ENCODE data around the gene KRTAP10-7. TPM values are rescaled to one million over a fixed set of nuclear protein-coding genes. Genes with fewer than 3 reads are reported as not detected.

KRTAP10-7 gene
- total and polyA plus RNA-seq, 2 experiments from 2014 or later, result not detected

DNA sequence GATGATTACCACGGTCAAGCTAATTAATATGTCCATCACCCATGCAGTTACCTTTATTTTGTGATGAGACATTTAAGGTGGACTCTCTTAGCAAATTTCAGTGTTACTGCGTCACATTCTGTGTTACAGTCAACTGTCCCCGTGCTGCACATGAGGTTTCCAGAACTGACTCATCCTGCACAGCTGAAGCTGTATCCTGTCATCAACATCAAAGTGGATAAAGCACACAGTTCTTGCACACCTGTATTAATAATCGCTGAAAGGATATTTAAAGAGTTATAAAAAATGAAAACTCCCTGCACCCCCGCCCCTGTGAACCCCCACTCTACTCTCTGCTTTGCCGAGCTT is 16.6 kb upstream of the KRTAP10-7 start:
- H3K4me3 Mint-ChIP-seq, result no peak overlapping the region

More for the DNA sequence above, 16.6 kb upstream of the KRTAP10-7 start:
- no peak overlapping the region for H3K4me2 ChIP-seq
- H3K36me3 Mint-ChIP-seq (ENCODE audit: low read depth), result no peaks in the 10 kb centered on the region
- H3K27me3 ChIP-seq (ENCODE audit: insufficient read depth), result no peaks in the 10 kb centered on the region
- no peaks in the 10 kb centered on the region for H3K4me1 ChIP-seq (ENCODE audit: insufficient read depth)
- H3K36me3 ChIP-seq (ENCODE audit: insufficient read depth), result no peaks in the 10 kb centered on the region
- ATAC-seq (no peak), DNase-seq (ENCODE audit: low spot score) (no peak)
- H3K27ac Mint-ChIP-seq, result no peak overlapping the region
- no peak overlapping the region for H3K27ac ChIP-seq (ENCODE audit: low read depth)
- no peaks in the 10 kb centered on the region for H3F3A ChIP-seq (replicated peaks; ENCODE audit: low read depth)
- H4K20me1 ChIP-seq (replicated peaks; ENCODE audit: insufficient read depth), result no peaks in the 10 kb centered on the region
- no peak overlapping the region for H3K4me3 ChIP-seq
- peaks cover 9% of the 10 kb centered on the region for H3K27me3 Mint-ChIP-seq (ENCODE audit: insufficient read depth, low read depth, poor library complexity)
- peaks cover 7% of the 10 kb centered on the region for H3K4me1 Mint-ChIP-seq
- no peaks in the 10 kb centered on the region for H3K79me2 ChIP-seq (replicated peaks; ENCODE audit: insufficient read depth)
- no peaks in the 10 kb centered on the region for H3K9me2 ChIP-seq (ENCODE audit: insufficient read depth)
- no peak overlapping the region for H2AFZ ChIP-seq
- no peak for TF ChIP-seq JUNB (IDR thresholded peaks at IDR 0.05; ENCODE audit: unreplicated experiment)
- TF ChIP-seq ZNF114 (CRISPR knock-in tag; IDR thresholded peaks at IDR 0.05), result no peak
- TF ChIP-seq EZH2 (IDR thresholded peaks at IDR 0.05; ENCODE audit: low read depth, unreplicated experiment), result no peak
- no peak for TF ChIP-seq CREB1 (CRISPR knock-in tag; IDR thresholded peaks at IDR 0.05; ENCODE audit: low read depth)
- TF ChIP-seq STAT1 (IDR thresholded peaks at IDR 0.05; ENCODE audit: unreplicated experiment), result no peak
- no peak for TF ChIP-seq EZH2phosphoT487 (IDR thresholded peaks at IDR 0.05; ENCODE audit: unreplicated experiment)
- TF ChIP-seq ZNF331 (CRISPR knock-in tag; IDR thresholded peaks at IDR 0.05; ENCODE audit: low read depth), result no peak
- TF ChIP-seq, protein P1, sequence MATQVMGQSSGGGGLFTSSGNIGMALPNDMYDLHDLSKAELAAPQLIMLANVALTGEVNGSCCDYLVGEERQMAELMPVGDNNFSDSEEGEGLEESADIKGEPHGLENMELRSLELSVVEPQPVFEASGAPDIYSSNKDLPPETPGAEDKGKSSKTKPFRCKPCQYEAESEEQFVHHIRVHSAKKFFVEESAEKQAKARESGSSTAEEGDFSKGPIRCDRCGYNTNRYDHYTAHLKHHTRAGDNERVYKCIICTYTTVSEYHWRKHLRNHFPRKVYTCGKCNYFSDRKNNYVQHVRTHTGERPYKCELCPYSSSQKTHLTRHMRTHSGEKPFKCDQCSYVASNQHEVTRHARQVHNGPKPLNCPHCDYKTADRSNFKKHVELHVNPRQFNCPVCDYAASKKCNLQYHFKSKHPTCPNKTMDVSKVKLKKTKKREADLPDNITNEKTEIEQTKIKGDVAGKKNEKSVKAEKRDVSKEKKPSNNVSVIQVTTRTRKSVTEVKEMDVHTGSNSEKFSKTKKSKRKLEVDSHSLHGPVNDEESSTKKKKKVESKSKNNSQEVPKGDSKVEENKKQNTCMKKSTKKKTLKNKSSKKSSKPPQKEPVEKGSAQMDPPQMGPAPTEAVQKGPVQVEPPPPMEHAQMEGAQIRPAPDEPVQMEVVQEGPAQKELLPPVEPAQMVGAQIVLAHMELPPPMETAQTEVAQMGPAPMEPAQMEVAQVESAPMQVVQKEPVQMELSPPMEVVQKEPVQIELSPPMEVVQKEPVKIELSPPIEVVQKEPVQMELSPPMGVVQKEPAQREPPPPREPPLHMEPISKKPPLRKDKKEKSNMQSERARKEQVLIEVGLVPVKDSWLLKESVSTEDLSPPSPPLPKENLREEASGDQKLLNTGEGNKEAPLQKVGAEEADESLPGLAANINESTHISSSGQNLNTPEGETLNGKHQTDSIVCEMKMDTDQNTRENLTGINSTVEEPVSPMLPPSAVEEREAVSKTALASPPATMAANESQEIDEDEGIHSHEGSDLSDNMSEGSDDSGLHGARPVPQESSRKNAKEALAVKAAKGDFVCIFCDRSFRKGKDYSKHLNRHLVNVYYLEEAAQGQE (IDR thresholded peaks at IDR 0.05; ENCODE audit: unreplicated experiment), result no peak
- no peak for TF ChIP-seq POLR2AphosphoS5 (IDR thresholded peaks at IDR 0.05; ENCODE audit: low read depth)
- TF ChIP-seq, protein P2, sequence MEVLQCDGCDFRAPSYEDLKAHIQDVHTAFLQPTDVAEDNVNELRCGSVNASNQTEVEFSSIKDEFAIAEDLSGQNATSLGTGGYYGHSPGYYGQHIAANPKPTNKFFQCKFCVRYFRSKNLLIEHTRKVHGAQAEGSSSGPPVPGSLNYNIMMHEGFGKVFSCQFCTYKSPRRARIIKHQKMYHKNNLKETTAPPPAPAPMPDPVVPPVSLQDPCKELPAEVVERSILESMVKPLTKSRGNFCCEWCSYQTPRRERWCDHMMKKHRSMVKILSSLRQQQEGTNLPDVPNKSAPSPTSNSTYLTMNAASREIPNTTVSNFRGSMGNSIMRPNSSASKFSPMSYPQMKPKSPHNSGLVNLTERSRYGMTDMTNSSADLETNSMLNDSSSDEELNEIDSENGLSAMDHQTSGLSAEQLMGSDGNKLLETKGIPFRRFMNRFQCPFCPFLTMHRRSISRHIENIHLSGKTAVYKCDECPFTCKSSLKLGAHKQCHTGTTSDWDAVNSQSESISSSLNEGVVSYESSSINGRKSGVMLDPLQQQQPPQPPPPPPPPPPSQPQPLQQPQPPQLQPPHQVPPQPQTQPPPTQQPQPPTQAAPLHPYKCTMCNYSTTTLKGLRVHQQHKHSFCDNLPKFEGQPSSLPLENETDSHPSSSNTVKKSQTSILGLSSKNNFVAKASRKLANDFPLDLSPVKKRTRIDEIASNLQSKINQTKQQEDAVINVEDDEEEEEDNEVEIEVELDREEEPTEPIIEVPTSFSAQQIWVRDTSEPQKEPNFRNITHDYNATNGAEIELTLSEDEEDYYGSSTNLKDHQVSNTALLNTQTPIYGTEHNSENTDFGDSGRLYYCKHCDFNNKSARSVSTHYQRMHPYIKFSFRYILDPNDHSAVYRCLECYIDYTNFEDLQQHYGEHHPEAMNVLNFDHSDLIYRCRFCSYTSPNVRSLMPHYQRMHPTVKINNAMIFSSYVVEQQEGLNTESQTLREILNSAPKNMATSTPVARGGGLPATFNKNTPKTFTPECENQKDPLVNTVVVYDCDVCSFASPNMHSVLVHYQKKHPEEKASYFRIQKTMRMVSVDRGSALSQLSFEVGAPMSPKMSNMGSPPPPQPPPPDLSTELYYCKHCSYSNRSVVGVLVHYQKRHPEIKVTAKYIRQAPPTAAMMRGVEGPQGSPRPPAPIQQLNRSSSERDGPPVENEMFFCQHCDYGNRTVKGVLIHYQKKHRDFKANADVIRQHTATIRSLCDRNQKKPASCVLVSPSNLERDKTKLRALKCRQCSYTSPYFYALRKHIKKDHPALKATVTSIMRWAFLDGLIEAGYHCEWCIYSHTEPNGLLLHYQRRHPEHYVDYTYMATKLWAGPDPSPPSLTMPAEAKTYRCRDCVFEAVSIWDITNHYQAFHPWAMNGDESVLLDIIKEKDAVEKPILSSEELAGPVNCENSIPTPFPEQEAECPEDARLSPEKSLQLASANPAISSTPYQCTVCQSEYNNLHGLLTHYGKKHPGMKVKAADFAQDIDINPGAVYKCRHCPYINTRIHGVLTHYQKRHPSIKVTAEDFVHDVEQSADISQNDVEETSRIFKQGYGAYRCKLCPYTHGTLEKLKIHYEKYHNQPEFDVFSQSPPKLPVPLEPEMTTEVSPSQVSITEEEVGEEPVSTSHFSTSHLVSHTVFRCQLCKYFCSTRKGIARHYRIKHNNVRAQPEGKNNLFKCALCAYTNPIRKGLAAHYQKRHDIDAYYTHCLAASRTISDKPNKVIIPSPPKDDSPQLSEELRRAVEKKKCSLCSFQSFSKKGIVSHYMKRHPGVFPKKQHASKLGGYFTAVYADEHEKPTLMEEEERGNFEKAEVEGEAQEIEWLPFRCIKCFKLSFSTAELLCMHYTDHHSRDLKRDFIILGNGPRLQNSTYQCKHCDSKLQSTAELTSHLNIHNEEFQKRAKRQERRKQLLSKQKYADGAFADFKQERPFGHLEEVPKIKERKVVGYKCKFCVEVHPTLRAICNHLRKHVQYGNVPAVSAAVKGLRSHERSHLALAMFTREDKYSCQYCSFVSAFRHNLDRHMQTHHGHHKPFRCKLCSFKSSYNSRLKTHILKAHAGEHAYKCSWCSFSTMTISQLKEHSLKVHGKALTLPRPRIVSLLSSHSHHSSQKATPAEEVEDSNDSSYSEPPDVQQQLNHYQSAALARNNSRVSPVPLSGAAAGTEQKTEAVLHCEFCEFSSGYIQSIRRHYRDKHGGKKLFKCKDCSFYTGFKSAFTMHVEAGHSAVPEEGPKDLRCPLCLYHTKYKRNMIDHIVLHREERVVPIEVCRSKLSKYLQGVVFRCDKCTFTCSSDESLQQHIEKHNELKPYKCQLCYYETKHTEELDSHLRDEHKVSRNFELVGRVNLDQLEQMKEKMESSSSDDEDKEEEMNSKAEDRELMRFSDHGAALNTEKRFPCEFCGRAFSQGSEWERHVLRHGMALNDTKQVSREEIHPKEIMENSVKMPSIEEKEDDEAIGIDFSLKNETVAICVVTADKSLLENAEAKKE (CRISPR knock-in tag; IDR thresholded peaks at IDR 0.05), result no peak
- TF ChIP-seq NANOG (IDR thresholded peaks at IDR 0.05; ENCODE audit: borderline replicate concordance), result no peak
- TF ChIP-seq, protein P3, sequence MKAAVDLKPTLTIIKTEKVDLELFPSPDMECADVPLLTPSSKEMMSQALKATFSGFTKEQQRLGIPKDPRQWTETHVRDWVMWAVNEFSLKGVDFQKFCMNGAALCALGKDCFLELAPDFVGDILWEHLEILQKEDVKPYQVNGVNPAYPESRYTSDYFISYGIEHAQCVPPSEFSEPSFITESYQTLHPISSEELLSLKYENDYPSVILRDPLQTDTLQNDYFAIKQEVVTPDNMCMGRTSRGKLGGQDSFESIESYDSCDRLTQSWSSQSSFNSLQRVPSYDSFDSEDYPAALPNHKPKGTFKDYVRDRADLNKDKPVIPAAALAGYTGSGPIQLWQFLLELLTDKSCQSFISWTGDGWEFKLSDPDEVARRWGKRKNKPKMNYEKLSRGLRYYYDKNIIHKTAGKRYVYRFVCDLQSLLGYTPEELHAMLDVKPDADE (IDR thresholded peaks at IDR 0.05), result no peak
- TF ChIP-seq, protein P4, sequence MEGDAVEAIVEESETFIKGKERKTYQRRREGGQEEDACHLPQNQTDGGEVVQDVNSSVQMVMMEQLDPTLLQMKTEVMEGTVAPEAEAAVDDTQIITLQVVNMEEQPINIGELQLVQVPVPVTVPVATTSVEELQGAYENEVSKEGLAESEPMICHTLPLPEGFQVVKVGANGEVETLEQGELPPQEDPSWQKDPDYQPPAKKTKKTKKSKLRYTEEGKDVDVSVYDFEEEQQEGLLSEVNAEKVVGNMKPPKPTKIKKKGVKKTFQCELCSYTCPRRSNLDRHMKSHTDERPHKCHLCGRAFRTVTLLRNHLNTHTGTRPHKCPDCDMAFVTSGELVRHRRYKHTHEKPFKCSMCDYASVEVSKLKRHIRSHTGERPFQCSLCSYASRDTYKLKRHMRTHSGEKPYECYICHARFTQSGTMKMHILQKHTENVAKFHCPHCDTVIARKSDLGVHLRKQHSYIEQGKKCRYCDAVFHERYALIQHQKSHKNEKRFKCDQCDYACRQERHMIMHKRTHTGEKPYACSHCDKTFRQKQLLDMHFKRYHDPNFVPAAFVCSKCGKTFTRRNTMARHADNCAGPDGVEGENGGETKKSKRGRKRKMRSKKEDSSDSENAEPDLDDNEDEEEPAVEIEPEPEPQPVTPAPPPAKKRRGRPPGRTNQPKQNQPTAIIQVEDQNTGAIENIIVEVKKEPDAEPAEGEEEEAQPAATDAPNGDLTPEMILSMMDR (conservative IDR thresholded peaks at IDR 0.05; ENCODE audit: low read depth in 2 of 2), result no peak
- H3K9me3 Mint-ChIP-seq, result peaks cover 11% of the 10 kb centered on the region; the same call in 2 of the 3 replicates
